Neural progenitor cell (in vitro differentiated cells): ENCODE data around the gene CDH1. TPM values are rescaled to one million over a fixed set of nuclear protein-coding genes. Genes with fewer than 3 reads are reported as not detected.

Experiments
- DNase-seq: peaks from one replicate; pipeline ENCODE4 v3.0.0-alpha.2; 2016; ENCODE audit warnings: low spot score
- H2AFZ ChIP-seq: fragments of 200-600 bp; sonication (generic); replicated peaks from 2 replicates; pipeline ENCODE4 v1.6.1; 2016; ENCODE audit warnings: antibody characterized with exemption
- H3F3A ChIP-seq: fragments of 200-600 bp; sonication (generic); 2 replicates; pipeline ENCODE4 v1.6.1; 2016; ENCODE audit warnings: antibody characterized with exemption, low read depth
- H3K27ac ChIP-seq: fragments of 200-600 bp; sonication (generic); 2 replicates; pipeline ENCODE4 v1.5.1; 2016; ENCODE audit warnings: mild to moderate bottlenecking
- H3K27me3 ChIP-seq: fragments of 200-600 bp; sonication (generic); 2 replicates; pipeline ENCODE4 v1.6.1; 2016; ENCODE audit warnings: mild to moderate bottlenecking, moderate library complexity
- H3K36me3 ChIP-seq: fragments of 200-600 bp; sonication (generic); 2 replicates; pipeline ENCODE4 v1.5.1; 2016
- H3K4me1 ChIP-seq: fragments of 200-600 bp; sonication (generic); 2 replicates; pipeline ENCODE4 v1.6.1; 2016; ENCODE audit warnings: mixed run types
- H3K4me2 ChIP-seq: fragments of 200-600 bp; sonication (generic); 2 replicates; pipeline ENCODE4 v1.6.1; 2016
- H3K4me3 ChIP-seq: fragments of 200-600 bp; sonication (generic); 2 replicates; pipeline ENCODE4 v1.5.1; 2016
- H3K79me2 ChIP-seq: fragments of 200-600 bp; sonication (generic); 2 replicates; pipeline ENCODE4 v1.6.1; 2016; ENCODE audit warnings: low read depth
- H3K9ac ChIP-seq: fragments of 200-600 bp; sonication (generic); 2 replicates; pipeline ENCODE4 v1.6.1; 2016
- H3K9me3 ChIP-seq: fragments of 200-600 bp; sonication (generic); 2 replicates; pipeline ENCODE4 v1.5.1; 2016; ENCODE audit warnings: low read depth
- H4K20me1 ChIP-seq: fragments of 200-600 bp; sonication (generic); 2 replicates; pipeline ENCODE4 v1.6.1; 2016; ENCODE audit warnings: low read depth
- H3K27ac Mint-ChIP-seq: 3 replicates; pipeline ENCODE4 v1.8.0; 2021; ENCODE audit warnings: mixed read lengths
- H3K27me3 Mint-ChIP-seq: 2 replicates; pipeline ENCODE4 v1.8.0; 2022; ENCODE audit warnings: low read depth, mild to moderate bottlenecking, inconsistent platforms, moderate library complexity, mixed read lengths; ENCODE audit not compliant: insufficient read depth
- H3K36me3 Mint-ChIP-seq: 3 replicates; pipeline ENCODE4 v1.8.0; 2021; ENCODE audit warnings: mixed read lengths
- H3K4me1 Mint-ChIP-seq: 3 replicates; pipeline ENCODE4 v1.8.0; 2021; ENCODE audit warnings: mixed read lengths
- H3K4me3 Mint-ChIP-seq: 3 replicates; pipeline ENCODE4 v1.8.0; 2021; ENCODE audit warnings: mild to moderate bottlenecking, moderate library complexity, mixed read lengths
- H3K9me3 Mint-ChIP-seq: 3 replicates; pipeline ENCODE4 v1.8.0; 2020; ENCODE audit warnings: mixed read lengths
- EZH2 ChIP-seq: fragments of 200-600 bp; sonication (generic); IDR thresholded peaks from 2 replicates; pipeline ENCODE4 v1.6.1; 2017; ENCODE audit warnings: antibody characterized with exemption, mild to moderate bottlenecking, moderate library complexity
- EZH2phosphoT487 ChIP-seq: fragments of 200-600 bp; sonication (generic); IDR thresholded peaks from 2 replicates; pipeline ENCODE4 v1.6.1; 2017; ENCODE audit warnings: antibody characterized with exemption
- total RNA-seq: library from RNA; depleted of rRNA; stranded (reverse); fragments of >200 nt; gene quantifications from 2 replicates; pipeline ENCODE4 v1.2.3, GENCODE V29; 2015; ENCODE audit warnings: low replicate concordance
- TF ChIP-seq, protein P1 (sequence below): fragments of 200-600 bp; sonication (generic); IDR thresholded peaks from 2 replicates; pipeline ENCODE4 v1.5.1; 2017; ENCODE audit warnings: antibody characterized with exemption, mild to moderate bottlenecking

The CDH1 gene
- total RNA-seq, 1 donor from 2014 or later, result 3.3 TPM

- no peak for TF ChIP-seq EZH2phosphoT487
- H3K27ac ChIP-seq, result no peak overlapping the region
- H3K4me3 Mint-ChIP-seq, result no peak overlapping the region
- H2AFZ ChIP-seq, result peak overlapping the region; percentile 68
- H3K9me3 ChIP-seq, result no peaks in the 10 kb centered on the region
- H3K4me2 ChIP-seq, result peak overlapping the region; percentile 41
- no peaks in the 10 kb centered on the region for H3K27me3 ChIP-seq
- peak; percentile 33 for DNase-seq
- H3K27me3 Mint-ChIP-seq, result no peaks in the 10 kb centered on the region
- H4K20me1 ChIP-seq, result no peaks in the 10 kb centered on the region
- peaks cover 3% of the 10 kb centered on the region for H3F3A ChIP-seq
- no peaks in the 10 kb centered on the region for H3K9me3 Mint-ChIP-seq
- H3K36me3 ChIP-seq, result no peaks in the 10 kb centered on the region
- H3K36me3 Mint-ChIP-seq, result no peaks in the 10 kb centered on the region
- H3K27ac Mint-ChIP-seq, result no peak overlapping the region
- no peaks in the 10 kb centered on the region for H3K79me2 ChIP-seq
- no peak overlapping the region for H3K9ac ChIP-seq
- peaks cover 8% of the 10 kb centered on the region for H3K4me1 Mint-ChIP-seq
- H3K4me1 ChIP-seq, result peaks cover 18% of the 10 kb centered on the region
- no peak overlapping the region for H3K4me3 ChIP-seq
These were observed 26.1 kb downstream of the CDH1 start for GRCh38 chr16:68762996-68763756.

- no peaks in the 10 kb centered on the region for H3K27me3 ChIP-seq
- no peaks in the 10 kb centered on the region for H4K20me1 ChIP-seq
- H3K27ac Mint-ChIP-seq, result no peak overlapping the region
- no peak overlapping the region for H3K27ac ChIP-seq
- H3K9ac ChIP-seq, result no peak overlapping the region
- H3K4me3 Mint-ChIP-seq, result no peak overlapping the region
- peaks cover 18% of the 10 kb centered on the region for H3K4me1 ChIP-seq
- H3K4me2 ChIP-seq, result no peak overlapping the region
- no peaks in the 10 kb centered on the region for H3K36me3 Mint-ChIP-seq
- no peaks in the 10 kb centered on the region for H3K27me3 Mint-ChIP-seq
- peaks cover 3% of the 10 kb centered on the region for H3F3A ChIP-seq
- no peaks in the 10 kb centered on the region for H3K36me3 ChIP-seq
- TF ChIP-seq EZH2, result no peak
- TF ChIP-seq, protein P1, sequence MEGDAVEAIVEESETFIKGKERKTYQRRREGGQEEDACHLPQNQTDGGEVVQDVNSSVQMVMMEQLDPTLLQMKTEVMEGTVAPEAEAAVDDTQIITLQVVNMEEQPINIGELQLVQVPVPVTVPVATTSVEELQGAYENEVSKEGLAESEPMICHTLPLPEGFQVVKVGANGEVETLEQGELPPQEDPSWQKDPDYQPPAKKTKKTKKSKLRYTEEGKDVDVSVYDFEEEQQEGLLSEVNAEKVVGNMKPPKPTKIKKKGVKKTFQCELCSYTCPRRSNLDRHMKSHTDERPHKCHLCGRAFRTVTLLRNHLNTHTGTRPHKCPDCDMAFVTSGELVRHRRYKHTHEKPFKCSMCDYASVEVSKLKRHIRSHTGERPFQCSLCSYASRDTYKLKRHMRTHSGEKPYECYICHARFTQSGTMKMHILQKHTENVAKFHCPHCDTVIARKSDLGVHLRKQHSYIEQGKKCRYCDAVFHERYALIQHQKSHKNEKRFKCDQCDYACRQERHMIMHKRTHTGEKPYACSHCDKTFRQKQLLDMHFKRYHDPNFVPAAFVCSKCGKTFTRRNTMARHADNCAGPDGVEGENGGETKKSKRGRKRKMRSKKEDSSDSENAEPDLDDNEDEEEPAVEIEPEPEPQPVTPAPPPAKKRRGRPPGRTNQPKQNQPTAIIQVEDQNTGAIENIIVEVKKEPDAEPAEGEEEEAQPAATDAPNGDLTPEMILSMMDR, result no peak
- TF ChIP-seq EZH2phosphoT487, result no peak
- no peaks in the 10 kb centered on the region for H3K9me3 ChIP-seq
- no peak overlapping the region for H3K4me3 ChIP-seq
- no peak overlapping the region for H2AFZ ChIP-seq
- no peaks in the 10 kb centered on the region for H3K9me3 Mint-ChIP-seq
- no peak for DNase-seq
- peaks cover 8% of the 10 kb centered on the region for H3K4me1 Mint-ChIP-seq
- no peaks in the 10 kb centered on the region for H3K79me2 ChIP-seq
These were observed 27.8 kb downstream of the CDH1 start for GRCh38 chr16:68764862-68765261.

DNA sequence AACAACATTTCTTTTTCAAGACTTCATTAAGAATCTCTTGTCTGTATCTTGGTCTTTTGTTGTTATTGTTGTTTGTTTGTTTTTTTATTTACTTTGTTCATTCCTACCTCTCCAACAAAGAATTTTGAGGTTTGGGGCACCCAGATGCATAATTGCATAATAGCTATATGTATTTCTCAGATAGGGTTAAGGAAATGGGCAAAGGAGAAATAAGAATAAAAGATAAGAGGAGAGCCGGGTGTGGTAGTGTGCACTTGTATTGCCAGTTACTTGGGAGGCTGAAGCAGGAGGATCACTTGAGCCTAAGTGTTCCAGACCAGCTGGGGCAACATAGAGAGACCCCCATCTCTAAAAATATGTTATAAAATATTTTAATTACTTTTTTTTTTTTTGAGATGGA lies 30.5 kb downstream of the CDH1 start:
- Histone ChIP-seq H3K79me2 (no peaks in the 10 kb centered on the region), H3K9ac (no peak overlapping the region)
- H3K27ac Mint-ChIP-seq, result no peak overlapping the region

More for the DNA sequence above, 30.5 kb downstream of the CDH1 start:
- peaks cover 12% of the 10 kb centered on the region for H3K4me1 ChIP-seq
- H3K27me3 Mint-ChIP-seq, result peaks cover 2% of the 10 kb centered on the region
- H3F3A ChIP-seq, result peaks cover 3% of the 10 kb centered on the region
- no peak overlapping the region for H3K4me3 ChIP-seq
- no peaks in the 10 kb centered on the region for H3K36me3 Mint-ChIP-seq
- no peaks in the 10 kb centered on the region for H3K9me3 Mint-ChIP-seq
- H3K27me3 ChIP-seq, result no peaks in the 10 kb centered on the region
- no peaks in the 10 kb centered on the region for H4K20me1 ChIP-seq
- no peak for DNase-seq
- no peak overlapping the region for H3K27ac ChIP-seq
- TF ChIP-seq EZH2phosphoT487, result no peak
- TF ChIP-seq EZH2, result no peak
- TF ChIP-seq, protein P1, result no peak
- no peaks in the 10 kb centered on the region for H3K9me3 ChIP-seq
- H3K4me1 Mint-ChIP-seq, result peaks cover 4% of the 10 kb centered on the region
- H3K36me3 ChIP-seq, result no peaks in the 10 kb centered on the region
- no peak overlapping the region for H3K4me3 Mint-ChIP-seq
- H3K4me2 ChIP-seq, result no peak overlapping the region
- no peak overlapping the region for H2AFZ ChIP-seq
